Sigmoid colon (tissue), 4 donors: ENCODE results near the gene ZNF691.

ENCODE experiments used
- EP300 ChIP-seq, 4 donors: sonication (generic); formaldehyde crosslinking; IDR thresholded peaks; one replicate each; pipeline ENCODE4 v1.6.1; 2017; ENCODE audit warnings: antibody characterized with exemption in 4 of 4
- POLR2A ChIP-seq, 2 donors: fragments of 450-650 bp; IDR thresholded peaks; one replicate each; pipeline ENCODE4 v1.6.1; 2016; ENCODE audit warnings: antibody characterized with exemption in 2 of 2, mild to moderate bottlenecking in 2 of 2, moderate library complexity in 2 of 2
- TF ChIP-seq, protein P1 (sequence below), 4 experiments: fragments of 450-650 bp in 3 of 4; fragments of 200-600 bp in 1 of 4; IDR thresholded peaks; one replicate each; pipeline ENCODE4 v1.5.1; 2016 to 2019; ENCODE audit warnings: antibody characterized with exemption in 4 of 4, mild to moderate bottlenecking in 3 of 4, moderate library complexity in 2 of 4

- TF ChIP-seq, protein P1, sequence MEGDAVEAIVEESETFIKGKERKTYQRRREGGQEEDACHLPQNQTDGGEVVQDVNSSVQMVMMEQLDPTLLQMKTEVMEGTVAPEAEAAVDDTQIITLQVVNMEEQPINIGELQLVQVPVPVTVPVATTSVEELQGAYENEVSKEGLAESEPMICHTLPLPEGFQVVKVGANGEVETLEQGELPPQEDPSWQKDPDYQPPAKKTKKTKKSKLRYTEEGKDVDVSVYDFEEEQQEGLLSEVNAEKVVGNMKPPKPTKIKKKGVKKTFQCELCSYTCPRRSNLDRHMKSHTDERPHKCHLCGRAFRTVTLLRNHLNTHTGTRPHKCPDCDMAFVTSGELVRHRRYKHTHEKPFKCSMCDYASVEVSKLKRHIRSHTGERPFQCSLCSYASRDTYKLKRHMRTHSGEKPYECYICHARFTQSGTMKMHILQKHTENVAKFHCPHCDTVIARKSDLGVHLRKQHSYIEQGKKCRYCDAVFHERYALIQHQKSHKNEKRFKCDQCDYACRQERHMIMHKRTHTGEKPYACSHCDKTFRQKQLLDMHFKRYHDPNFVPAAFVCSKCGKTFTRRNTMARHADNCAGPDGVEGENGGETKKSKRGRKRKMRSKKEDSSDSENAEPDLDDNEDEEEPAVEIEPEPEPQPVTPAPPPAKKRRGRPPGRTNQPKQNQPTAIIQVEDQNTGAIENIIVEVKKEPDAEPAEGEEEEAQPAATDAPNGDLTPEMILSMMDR (IDR thresholded peaks at IDR 0.05), result no peak
- no peak for TF ChIP-seq POLR2A (IDR thresholded peaks at IDR 0.05)
- no peak for TF ChIP-seq EP300 (IDR thresholded peaks at IDR 0.05)
Measured at GRCh38 chr1:42834803-42835202, 11.6 kb upstream of the ZNF691 start.
